A549 (cell line): ENCODE data around the gene SCAF8. TPM values are rescaled to one million over a fixed set of nuclear protein-coding genes. Genes with fewer than 3 reads are reported as not detected.

Source experiments
- ATAC-seq, 2 experiments: fragments of 200-7000 bp in 1 of 2; fragments of >200 bp in 1 of 2; cut with Nextera tagmentation in 1 of 2; cut with Tn5 transposase in 1 of 2; 3 replicates each; pipeline versions ENCODE4 v1.8.0 to v1.9.1; 2018 to 2020; ENCODE audit warnings: mild to moderate bottlenecking in 1 of 2, moderate library complexity in 1 of 2
- CTCF ChIA-PET: fragments of 300-600 bp; sonication (Branson Sonifier 250); formaldehyde crosslinking; extraction: SDS; loops from one replicate; lab custom pipeline; 2021; ENCODE audit warnings: antibody characterized with exemption, inconsistent platforms; lab: Yijun Ruan, JAX
- POLR2A ChIA-PET: fragments of 350-600 bp; formaldehyde crosslinking; extraction: SDS; loops from one replicate; lab custom pipeline; 2021; ENCODE audit warnings: antibody characterized with exemption, inconsistent platforms; lab: Yijun Ruan, JAX
- DNase-seq, 2 experiments: peaks; one replicate each; pipeline versions ENCODE4 v3.0.0 to v3.0.0-alpha.2; 2011 to 2016; ENCODE audit warnings: low read depth in 1 of 2, low spot score in 1 of 2
- FAIRE-seq: peaks from 2 replicates; lab custom pipeline; 2011; peaks lifted over from hg19 to GRCh38; lab: Jason Lieb, UNC
- H3K27ac ChIP-seq, 2 experiments: fragments of >200 bp; sonication (Bioruptor Twin); formaldehyde crosslinking; 3 replicates each; pipeline ENCODE4 v1.5.1; 2016 to 2017
- H3K4me1 ChIP-seq: fragments of >200 bp; sonication (Bioruptor Twin); formaldehyde crosslinking; 3 replicates; pipeline ENCODE4 v1.6.1; 2016
- H3K4me2 ChIP-seq: fragments of >200 bp; sonication (Bioruptor Twin); formaldehyde crosslinking; 3 replicates; pipeline ENCODE4 v1.6.1; 2016
- H3K4me3 ChIP-seq: fragments of >200 bp; sonication (Bioruptor Twin); formaldehyde crosslinking; 3 replicates; pipeline ENCODE4 v1.5.1; 2016
- H3K9me3 ChIP-seq: fragments of >200 bp; sonication (Bioruptor Twin); formaldehyde crosslinking; 3 replicates; pipeline ENCODE4 v1.6.1; 2016
- BHLHE40 ChIP-seq: IDR thresholded peaks from 2 replicates; pipeline ENCODE4 v1.6.1; 2012; ENCODE audit warnings: low read depth, low read length, inconsistent platforms
- CBX2 ChIP-seq: fragments of 200-600 bp; sonication (generic); IDR thresholded peaks from 2 replicates; pipeline ENCODE4 v1.6.1; 2016; ENCODE audit warnings: low read depth, mild to moderate bottlenecking, borderline replicate concordance
- CBX8 ChIP-seq: fragments of 200-600 bp; sonication (generic); IDR thresholded peaks from 2 replicates; pipeline ENCODE4 v1.6.1; 2016
- CHD2 ChIP-seq: fragments of 150-350 bp; IDR thresholded peaks from 2 replicates; pipeline ENCODE4 v1.6.1; 2014; ENCODE audit warnings: low read length; ENCODE audit not compliant: partially characterized antibody
- EHF ChIP-seq: fragments of 250-450 bp; sonication (Bioruptor Pico); IDR thresholded peaks from 2 replicates; pipeline ENCODE4 v1.5.0; 2020; ENCODE audit warnings: mild to moderate bottlenecking
- EP300 ChIP-seq, 2 experiments: fragments of >200 bp; sonication (Bioruptor Twin); formaldehyde crosslinking; IDR thresholded peaks; 2 replicates in 1 of 2; 3 replicates in 1 of 2; pipeline ENCODE4 v1.6.1; 2016 to 2017
- HMGXB4 ChIP-seq: fragments of 250-450 bp; sonication (Bioruptor Pico); IDR thresholded peaks from 2 replicates; pipeline ENCODE4 v1.5.0; 2021; ENCODE audit warnings: mild to moderate bottlenecking, moderate library complexity, borderline replicate concordance
- HOXB13 ChIP-seq: fragments of 250-450 bp; sonication (Bioruptor Pico); IDR thresholded peaks from 2 replicates; pipeline ENCODE4 v1.5.0; 2020; ENCODE audit warnings: low read depth, mild to moderate bottlenecking, moderate library complexity
- HOXB5 ChIP-seq: fragments of 250-450 bp; sonication (Bioruptor Pico); IDR thresholded peaks from 2 replicates; pipeline ENCODE4 v1.5.0; 2020; ENCODE audit warnings: mild to moderate bottlenecking, moderate library complexity
- NPAS2 ChIP-seq: fragments of 250-450 bp; sonication (Bioruptor Pico); IDR thresholded peaks from 2 replicates; pipeline ENCODE4 v1.8.0; 2022; ENCODE audit warnings: mild to moderate bottlenecking, moderate library complexity, borderline replicate concordance
- PHF8 ChIP-seq: fragments of 200-600 bp; sonication (generic); IDR thresholded peaks from 2 replicates; pipeline ENCODE4 v1.6.1; 2016; ENCODE audit warnings: low read depth, mild to moderate bottlenecking, antibody characterized with exemption, moderate library complexity, borderline replicate concordance
- RAD21 ChIP-seq, 2 experiments: fragments of >200 bp in 1 of 2; sonication (Bioruptor Twin) in 1 of 2; formaldehyde crosslinking in 1 of 2; IDR thresholded peaks in 1 of 2; conservative IDR thresholded peaks in 1 of 2; 2 replicates in 1 of 2; 3 replicates in 1 of 2; pipeline ENCODE4 v1.6.1; 2012 to 2018; ENCODE audit warnings: inconsistent platforms in 1 of 2
- RARB ChIP-seq: fragments of 250-450 bp; sonication (Bioruptor Pico); IDR thresholded peaks from 2 replicates; pipeline ENCODE4 v1.8.0; 2021; ENCODE audit warnings: mild to moderate bottlenecking, moderate library complexity
- RFX5 ChIP-seq: fragments of 450-650 bp; IDR thresholded peaks from 2 replicates; pipeline ENCODE4 v1.7.1; 2014; ENCODE audit warnings: antibody characterized with exemption, mild to moderate bottlenecking, moderate library complexity
- TFCP2L1 ChIP-seq: fragments of 250-450 bp; sonication (Bioruptor Pico); IDR thresholded peaks from 2 replicates; pipeline ENCODE4 v1.5.0; 2021; ENCODE audit warnings: mild to moderate bottlenecking
- USF2 ChIP-seq: fragments of 450-650 bp; IDR thresholded peaks from 2 replicates; pipeline ENCODE4 v1.6.1; 2014; ENCODE audit warnings: antibody characterized with exemption
- ZNF302 ChIP-seq: fragments of 250-450 bp; sonication (Bioruptor Pico); IDR thresholded peaks from 2 replicates; pipeline ENCODE4 v1.9.0; 2021; ENCODE audit warnings: inconsistent platforms, mild to moderate bottlenecking, moderate library complexity
- ZSCAN20 ChIP-seq: fragments of 250-450 bp; sonication (Bioruptor Pico); IDR thresholded peaks from 2 replicates; pipeline ENCODE4 v1.8.0; 2022; ENCODE audit warnings: mild to moderate bottlenecking, moderate library complexity
- whole genome bisulfite sequencing: methylation state at CpG from one replicate; pipeline ENCODE4 v1.1.6; 2017; ENCODE audit errors: missing lambda C conversion rate; 5-methylcytosine and 5-hydroxymethylcytosine counted together
- polyA plus RNA-seq, 4 experiments: library from polyadenylated mRNA; depleted of rRNA in 3 of 4; stranded (reverse); fragments of >200 nt; fragmentation: RNase III in 1 of 4; extraction: RNeasy Plus Mini Kit Qiagen cat#74134 plus additional on column Dnase treatment in 1 of 4; gene quantifications; 2 replicates in 3 of 4; 3 replicates in 1 of 4; pipeline ENCODE4 v1.2.3, GENCODE V29; 2011 to 2017
- TF ChIP-seq, protein P1 (sequence below): fragments of >200 bp; sonication (Bioruptor Twin); formaldehyde crosslinking; IDR thresholded peaks from 3 replicates; pipeline ENCODE4 v1.6.1; 2016

SCAF8 gene
- polyA plus RNA-seq, 2 of the 4 experiments (the other 2 are of a cell fraction): 13.4 to 27.3 TPM

- TF ChIP-seq EHF (CRISPR knock-in tag) (no peak), HMGXB4 (CRISPR knock-in tag) (no peak), CBX2 (no peak), PHF8 (no peak), HOXB13 (CRISPR knock-in tag) (no peak), NPAS2 (CRISPR knock-in tag) (no peak), ZSCAN20 (CRISPR knock-in tag) (no peak), BHLHE40 (no peak), RAD21 (conservative IDR thresholded peaks at IDR 0.05 in 1 of 2, IDR thresholded peaks at IDR 0.05 in 1 of 2) (no peak), TFCP2L1 (no peak), RARB (no peak), HOXB5 (CRISPR knock-in tag) (no peak), CBX8 (no peak), ZNF302 (CRISPR knock-in tag) (no peak), USF2 (no peak)
- TF ChIP-seq, protein P1, sequence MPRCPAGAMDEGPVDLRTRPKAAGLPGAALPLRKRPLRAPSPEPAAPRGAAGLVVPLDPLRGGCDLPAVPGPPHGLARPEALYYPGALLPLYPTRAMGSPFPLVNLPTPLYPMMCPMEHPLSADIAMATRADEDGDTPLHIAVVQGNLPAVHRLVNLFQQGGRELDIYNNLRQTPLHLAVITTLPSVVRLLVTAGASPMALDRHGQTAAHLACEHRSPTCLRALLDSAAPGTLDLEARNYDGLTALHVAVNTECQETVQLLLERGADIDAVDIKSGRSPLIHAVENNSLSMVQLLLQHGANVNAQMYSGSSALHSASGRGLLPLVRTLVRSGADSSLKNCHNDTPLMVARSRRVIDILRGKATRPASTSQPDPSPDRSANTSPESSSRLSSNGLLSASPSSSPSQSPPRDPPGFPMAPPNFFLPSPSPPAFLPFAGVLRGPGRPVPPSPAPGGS: no peak
- Histone ChIP-seq H3K4me3 (no peak overlapping the region), H3K9me3 (no peaks in the 10 kb centered on the region), H3K27ac (no peak overlapping the region), H3K4me1 (no peaks in the 10 kb centered on the region), H3K4me2 (no peak overlapping the region)
- ChIA-PET CTCF (interaction anchor here (1.1 kb wide), 1 partner anchor 140 kb away, joined by 3 read pairs; no protein-coding TSS in a partner anchor), POLR2A (no interaction called here)
- DNase-seq (no peak), ATAC-seq (no peak), FAIRE-seq (no peak)
- WGBS: 89% methylated on average over 5 of the region's 5 CpGs
These were observed 83.0 kb downstream of the SCAF8 start for GRCh38 chr6:154815938-154816820.

- TF ChIP-seq EP300 (IDR thresholded peaks at IDR 0.05): no peak
- no peak for TF ChIP-seq NPAS2 (CRISPR knock-in tag)
- no peak for TF ChIP-seq ZSCAN20 (CRISPR knock-in tag)
- 94% methylated on average over 1 of the region's 1 CpG for WGBS
- FAIRE-seq: no peak
- no peak overlapping the region for H3K4me3 ChIP-seq
- ATAC-seq: no peak
- ChIA-PET POLR2A (no interaction called here), CTCF (no interaction called here)
- H3K4me2 ChIP-seq: no peak overlapping the region
- H3K9me3 ChIP-seq: no peaks in the 10 kb centered on the region
- no peak overlapping the region for H3K27ac ChIP-seq
- no peaks in the 10 kb centered on the region for H3K4me1 ChIP-seq
- no peak for DNase-seq
These were observed 87.9 kb downstream of the SCAF8 start for GRCh38 chr6:154821099-154821498.

DNA sequence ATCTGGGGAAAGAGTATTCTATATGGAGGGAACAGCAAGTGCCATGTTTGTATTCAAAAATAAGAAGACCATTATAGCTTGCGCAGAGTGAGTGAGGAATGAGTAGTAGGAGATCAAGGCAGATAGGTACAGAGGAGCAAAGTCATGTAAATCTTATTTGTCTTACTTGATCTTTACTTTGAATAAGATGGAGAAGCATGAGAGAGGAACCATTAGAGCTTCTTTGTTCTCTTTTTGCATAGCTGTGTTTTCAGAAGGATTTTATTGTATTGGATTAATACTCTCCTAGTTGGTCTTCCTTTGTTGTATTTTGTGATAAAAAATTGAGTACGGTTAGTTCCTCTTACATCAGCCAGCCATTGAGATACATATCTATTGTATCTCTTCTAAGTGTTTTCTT is 88.4 kb downstream of the SCAF8 start:
- FAIRE-seq (no peak), DNase-seq (no peak), ATAC-seq (no peak)
- Histone ChIP-seq H3K4me2 (no peak overlapping the region), H3K9me3 (no peaks in the 10 kb centered on the region), H3K27ac (no peak overlapping the region), H3K4me1 (no peaks in the 10 kb centered on the region), H3K4me3 (no peak overlapping the region)
- TF ChIP-seq RFX5: no peak
- TF ChIP-seq CHD2: no peak
- 88% methylated on average over 2 of the region's 2 CpGs for WGBS
- CTCF ChIA-PET: no interaction called here
- POLR2A ChIA-PET: no interaction called here
